ENCODE data around the gene LARGE2.

DNA sequence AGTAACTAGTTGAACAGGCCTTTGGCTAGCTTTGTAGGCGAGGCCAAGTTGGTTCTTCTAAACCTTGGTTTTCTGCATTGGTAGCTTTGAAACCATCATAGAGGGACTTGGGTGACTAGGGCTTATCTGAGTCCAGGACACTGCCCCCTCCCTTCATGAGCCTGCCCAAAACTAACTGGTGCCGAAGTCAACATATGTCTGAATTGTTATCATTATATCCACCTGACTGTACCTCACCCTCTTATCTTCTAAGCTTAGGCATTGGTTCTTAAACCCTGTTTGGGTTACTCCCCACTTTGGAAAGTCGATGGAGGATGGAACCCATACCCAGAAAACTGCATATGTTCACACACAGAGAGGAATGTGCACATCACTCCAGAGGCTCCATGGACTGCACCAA, 44.6 kb upstream of the LARGE2 start:
- TF ChIP-seq, protein P1, sequence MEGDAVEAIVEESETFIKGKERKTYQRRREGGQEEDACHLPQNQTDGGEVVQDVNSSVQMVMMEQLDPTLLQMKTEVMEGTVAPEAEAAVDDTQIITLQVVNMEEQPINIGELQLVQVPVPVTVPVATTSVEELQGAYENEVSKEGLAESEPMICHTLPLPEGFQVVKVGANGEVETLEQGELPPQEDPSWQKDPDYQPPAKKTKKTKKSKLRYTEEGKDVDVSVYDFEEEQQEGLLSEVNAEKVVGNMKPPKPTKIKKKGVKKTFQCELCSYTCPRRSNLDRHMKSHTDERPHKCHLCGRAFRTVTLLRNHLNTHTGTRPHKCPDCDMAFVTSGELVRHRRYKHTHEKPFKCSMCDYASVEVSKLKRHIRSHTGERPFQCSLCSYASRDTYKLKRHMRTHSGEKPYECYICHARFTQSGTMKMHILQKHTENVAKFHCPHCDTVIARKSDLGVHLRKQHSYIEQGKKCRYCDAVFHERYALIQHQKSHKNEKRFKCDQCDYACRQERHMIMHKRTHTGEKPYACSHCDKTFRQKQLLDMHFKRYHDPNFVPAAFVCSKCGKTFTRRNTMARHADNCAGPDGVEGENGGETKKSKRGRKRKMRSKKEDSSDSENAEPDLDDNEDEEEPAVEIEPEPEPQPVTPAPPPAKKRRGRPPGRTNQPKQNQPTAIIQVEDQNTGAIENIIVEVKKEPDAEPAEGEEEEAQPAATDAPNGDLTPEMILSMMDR (IDR thresholded peaks at IDR 0.05): no peak
- TF ChIP-seq, protein P2, sequence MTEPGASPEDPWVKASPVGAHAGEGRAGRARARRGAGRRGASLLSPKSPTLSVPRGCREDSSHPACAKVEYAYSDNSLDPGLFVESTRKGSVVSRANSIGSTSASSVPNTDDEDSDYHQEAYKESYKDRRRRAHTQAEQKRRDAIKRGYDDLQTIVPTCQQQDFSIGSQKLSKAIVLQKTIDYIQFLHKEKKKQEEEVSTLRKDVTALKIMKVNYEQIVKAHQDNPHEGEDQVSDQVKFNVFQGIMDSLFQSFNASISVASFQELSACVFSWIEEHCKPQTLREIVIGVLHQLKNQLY (CRISPR knock-in tag; IDR thresholded peaks at IDR 0.05): no peak
- TF ChIP-seq NR2C2 (CRISPR knock-in tag; IDR thresholded peaks at IDR 0.05) (no peak), IRF2 (CRISPR knock-in tag; IDR thresholded peaks at IDR 0.05; ENCODE audit: borderline replicate concordance, low read depth) (no peak), ZNF138 (CRISPR knock-in tag; conservative IDR thresholded peaks at IDR 0.05) (no peak), ETV6 (CRISPR knock-in tag; IDR thresholded peaks at IDR 0.05) (no peak)
- TF ChIP-seq, protein P3, sequence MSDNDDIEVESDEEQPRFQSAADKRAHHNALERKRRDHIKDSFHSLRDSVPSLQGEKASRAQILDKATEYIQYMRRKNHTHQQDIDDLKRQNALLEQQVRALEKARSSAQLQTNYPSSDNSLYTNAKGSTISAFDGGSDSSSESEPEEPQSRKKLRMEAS (CRISPR knock-in tag; IDR thresholded peaks at IDR 0.05): no peak
- TF ChIP-seq, protein P4, sequence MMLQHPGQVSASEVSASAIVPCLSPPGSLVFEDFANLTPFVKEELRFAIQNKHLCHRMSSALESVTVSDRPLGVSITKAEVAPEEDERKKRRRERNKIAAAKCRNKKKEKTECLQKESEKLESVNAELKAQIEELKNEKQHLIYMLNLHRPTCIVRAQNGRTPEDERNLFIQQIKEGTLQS (CRISPR knock-in tag; conservative IDR thresholded peaks at IDR 0.05): no peak
- TF ChIP-seq, protein P5, sequence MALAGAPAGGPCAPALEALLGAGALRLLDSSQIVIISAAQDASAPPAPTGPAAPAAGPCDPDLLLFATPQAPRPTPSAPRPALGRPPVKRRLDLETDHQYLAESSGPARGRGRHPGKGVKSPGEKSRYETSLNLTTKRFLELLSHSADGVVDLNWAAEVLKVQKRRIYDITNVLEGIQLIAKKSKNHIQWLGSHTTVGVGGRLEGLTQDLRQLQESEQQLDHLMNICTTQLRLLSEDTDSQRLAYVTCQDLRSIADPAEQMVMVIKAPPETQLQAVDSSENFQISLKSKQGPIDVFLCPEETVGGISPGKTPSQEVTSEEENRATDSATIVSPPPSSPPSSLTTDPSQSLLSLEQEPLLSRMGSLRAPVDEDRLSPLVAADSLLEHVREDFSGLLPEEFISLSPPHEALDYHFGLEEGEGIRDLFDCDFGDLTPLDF (CRISPR knock-in tag; IDR thresholded peaks at IDR 0.05): no peak

All from WTC11 (cell line).